NCI-H69 (cell line): Measurements from ENCODE around the gene CCDC179.

Source experiments
- DNase-seq: peaks from one replicate; lab custom pipeline; 2025; lab: John Stamatoyannopoulos, UW

CCDC179 gene

DNA sequence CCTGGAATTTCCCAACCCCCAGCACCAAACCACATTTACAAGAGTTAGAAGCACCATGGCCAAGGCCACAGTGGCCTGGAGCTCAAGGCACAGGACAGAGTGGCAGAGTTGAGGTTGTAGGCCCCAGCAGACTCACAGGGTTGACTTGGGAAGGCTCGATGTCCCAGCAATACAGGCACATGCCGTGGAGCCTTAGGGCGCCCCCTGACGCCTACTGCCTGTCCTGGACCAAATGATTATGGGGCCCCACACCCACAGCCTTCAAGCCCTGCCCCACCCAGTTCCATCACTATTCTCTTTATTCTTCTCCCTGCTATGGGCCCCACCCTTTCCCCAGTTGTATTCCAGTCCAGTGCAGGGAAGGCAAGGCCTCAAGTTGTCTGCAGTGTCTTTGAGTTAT, at the start of gene CCDC179:
TSS of gene CCDC179 (minus strand) at position 234 of the 400 bp plus-strand sequence. CDS start at position 181, 53 bp downstream.
- DNase-seq = no peak

DNA sequence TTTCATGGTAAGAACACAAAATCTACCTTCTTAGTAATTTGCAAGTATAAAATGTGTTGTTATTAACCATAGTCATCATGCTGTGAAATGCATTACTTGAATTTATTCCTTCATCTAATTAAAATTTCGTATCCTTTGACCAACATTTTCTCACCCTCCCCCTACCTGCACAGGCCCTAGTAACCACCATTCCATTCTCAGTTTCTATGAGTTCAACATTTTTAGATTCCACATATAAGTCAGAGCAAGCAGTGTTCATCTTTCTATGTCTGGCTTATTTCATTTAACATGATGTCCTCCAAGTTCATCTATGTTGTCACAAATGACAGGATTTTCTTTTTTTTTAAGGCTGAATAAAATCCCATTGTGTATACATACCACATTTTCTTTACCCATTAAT, 43.5 kb upstream of the CCDC179 start:
- no peak for DNase-seq

DNA sequence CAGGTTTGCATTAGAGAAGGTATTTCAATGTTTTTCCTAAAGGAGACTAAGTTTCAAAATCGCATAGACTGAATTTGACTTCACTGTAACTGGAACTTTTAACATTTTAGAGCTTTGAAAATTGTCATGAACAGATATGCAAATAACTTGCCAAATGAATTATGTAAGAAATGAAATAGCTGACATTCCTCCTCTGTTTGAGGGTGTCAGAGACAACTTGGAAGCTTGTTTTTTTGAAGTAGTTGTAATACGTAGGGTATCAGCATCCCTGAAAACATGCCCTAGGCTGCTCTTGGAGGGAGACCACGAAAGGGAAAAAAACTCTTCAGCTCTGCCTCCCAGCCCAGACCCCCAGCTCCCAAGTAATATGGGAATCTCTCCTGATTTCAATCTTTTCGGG, 41.3 kb upstream of the CCDC179 start:
- DNase-seq = no peak

DNA sequence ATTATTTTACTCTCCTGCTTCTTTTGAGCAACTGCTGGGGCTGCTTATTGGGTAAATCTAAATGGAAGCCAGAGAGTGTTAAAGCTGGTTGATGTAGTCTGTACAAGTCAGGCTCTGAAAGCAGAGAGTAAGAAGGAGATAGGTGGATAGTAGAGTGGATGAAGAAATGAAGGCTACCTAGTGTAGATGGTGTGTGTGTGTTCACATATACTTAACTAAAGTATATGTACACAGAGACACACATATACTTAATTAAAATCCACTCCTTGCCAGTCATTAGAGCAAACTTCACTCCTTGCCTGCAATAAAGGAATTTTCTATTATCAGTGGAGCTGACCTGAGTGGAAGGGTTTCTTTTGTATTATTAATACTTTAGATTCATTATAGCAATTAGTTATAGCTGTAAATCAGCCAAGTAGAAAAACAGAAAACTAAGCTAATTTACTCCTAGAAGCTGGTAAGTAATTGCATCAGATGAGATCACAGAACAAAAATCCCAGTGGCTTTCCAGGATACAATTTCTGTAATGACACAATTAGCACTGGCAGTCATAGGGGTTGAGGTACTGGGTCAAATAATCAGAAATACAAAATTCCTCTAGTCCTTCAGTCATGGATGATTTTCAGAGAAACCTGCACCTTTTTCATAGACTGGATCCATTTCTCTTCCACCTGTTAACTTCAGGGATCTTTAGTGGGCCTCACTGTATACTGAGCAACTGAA, 40.7 kb upstream of the CCDC179 start:
- no peak for DNase-seq

DNA sequence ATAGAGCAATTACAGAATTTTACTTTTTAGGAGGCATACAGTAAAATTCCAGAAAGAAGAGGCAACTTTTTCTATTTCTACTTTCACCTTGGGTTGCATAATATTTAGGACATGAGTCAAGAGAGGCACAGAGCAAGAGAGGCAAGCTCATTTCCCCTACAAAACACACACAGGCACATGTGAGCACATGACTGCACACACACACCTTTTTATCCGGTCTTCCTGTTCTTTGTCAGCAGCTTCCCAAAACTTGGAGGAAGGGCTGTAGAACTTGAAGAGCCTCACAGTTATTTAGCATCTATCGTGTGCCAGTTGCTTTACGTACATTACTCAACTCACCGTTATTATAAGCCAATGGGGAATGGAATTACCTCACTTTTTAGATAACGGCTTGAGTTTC, 37.8 kb upstream of the CCDC179 start:
- no peak for DNase-seq

DNA sequence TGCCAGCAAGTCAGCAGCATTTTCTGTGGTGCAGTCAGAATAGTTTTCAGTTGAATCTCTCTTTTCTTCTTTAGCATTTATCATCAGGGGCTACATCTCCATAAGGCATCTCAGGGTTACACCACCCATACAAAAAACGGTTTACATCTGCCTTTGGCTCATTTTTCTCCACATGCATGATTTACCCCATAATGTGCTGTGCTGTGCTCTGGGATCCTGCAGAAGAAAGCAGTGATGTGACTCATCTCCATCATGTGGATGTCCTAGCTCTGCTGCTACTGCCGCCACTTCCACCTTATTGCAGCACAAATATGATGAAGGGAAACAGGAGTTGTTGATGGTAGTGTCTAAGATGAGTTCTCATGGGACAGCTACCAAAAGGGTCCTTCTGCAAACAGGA, 30.0 kb upstream of the CCDC179 start:
- no peak for DNase-seq

DNA sequence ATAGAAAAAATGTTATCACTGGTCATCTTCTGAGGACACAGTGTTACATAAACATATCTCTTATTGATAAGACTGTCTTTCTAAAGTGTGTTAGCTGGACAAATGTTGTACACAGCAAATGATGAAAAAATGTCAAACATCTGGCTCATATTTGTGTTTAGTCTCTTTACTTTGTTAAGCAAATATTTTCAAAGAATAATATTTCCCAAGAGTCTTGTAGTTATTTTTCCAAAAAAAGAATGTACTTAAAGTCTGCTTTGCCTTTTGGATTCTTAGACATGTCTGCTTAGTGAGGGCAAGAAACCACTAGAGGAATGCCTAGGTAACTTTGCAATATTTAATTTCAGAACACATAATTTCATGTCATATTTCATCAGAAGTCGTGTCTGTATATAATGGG, 23.9 kb upstream of the CCDC179 start:
- DNase-seq = no peak

DNA sequence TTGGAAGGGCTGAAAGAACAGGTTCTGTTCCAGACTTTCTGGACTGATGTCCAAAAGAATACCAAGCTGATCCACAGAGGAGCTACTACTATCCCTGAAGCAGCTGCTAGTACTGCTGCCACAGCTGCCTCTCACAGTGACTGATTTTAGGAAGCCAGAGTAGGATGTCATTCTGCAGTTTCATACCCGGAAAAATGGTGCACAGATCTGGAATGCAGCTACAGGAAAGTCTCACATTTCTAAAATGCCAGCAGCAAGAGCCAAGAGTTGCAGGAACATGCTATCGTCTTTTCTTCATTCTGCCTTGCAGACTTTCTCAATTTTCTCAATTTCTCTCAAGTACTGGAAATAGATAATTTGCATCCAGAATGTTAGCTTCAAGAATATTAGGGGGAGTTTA, 19.4 kb upstream of the CCDC179 start:
- DNase-seq = no peak

DNA sequence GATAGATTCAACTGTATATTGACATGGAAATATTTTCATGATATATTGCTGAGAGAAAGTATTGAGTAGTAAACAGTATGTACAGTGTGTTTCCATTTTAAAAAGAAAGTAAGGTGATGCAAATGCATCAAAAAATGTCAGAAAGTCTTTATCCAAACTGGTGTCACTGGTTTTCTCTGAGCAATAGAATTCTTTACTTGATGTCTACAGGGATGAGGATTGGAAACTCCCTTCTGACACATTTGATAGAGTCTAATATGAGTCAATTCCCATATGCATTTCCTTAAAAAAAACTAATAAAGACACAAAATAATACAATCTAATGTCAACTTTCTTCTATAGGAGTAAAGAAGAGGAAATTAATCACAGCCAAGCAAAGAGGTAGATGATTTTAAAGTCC, 18.3 kb upstream of the CCDC179 start:
- no peak for DNase-seq

DNA sequence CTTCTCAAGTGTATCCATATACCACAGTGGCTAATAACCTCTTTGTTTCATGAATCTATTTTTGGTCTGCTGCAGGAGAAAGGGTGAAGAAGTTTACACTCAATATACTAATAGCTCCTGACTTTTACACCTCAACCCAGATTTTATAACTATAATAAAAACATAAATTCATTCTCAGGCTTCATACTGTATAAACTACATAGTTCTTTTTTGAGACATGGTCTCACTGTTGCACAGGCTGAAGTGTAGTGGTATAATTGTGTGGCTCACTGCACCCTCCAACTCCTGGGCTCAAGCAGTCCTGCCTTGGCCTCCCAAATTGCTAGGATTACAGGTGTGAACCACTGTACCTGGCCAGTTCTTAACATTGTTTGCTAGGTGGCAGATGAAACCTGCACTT, 17.8 kb upstream of the CCDC179 start:
- DNase-seq = no peak

DNA sequence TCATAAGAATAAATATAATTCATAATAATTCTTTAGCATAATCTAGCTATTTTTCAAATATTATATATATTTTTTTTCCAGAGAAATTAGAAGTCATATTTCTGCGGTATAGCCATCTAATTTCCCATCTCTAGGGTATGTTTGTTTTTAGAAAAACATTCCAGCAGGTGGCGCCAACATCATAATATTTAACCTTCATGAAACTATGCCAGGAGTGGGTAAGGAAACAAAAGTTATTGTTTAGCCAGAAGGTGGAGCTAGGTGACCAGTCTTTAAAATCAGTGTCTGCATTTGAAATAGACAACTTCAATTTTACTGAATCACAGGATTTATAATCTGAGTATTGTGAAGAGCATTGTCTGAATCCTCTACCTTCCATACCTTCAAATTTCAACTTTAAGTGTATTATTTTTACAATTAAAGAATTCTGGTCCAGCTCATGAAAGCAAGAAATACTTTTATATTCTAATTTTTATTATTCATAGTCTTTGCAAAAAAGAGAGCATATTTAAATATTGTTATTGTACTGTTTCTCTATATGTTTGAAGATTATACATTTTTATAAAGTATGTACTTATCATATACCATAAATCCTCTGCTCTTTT, 15.7 kb upstream of the CCDC179 start:
- peak; percentile 93 for DNase-seq

DNA sequence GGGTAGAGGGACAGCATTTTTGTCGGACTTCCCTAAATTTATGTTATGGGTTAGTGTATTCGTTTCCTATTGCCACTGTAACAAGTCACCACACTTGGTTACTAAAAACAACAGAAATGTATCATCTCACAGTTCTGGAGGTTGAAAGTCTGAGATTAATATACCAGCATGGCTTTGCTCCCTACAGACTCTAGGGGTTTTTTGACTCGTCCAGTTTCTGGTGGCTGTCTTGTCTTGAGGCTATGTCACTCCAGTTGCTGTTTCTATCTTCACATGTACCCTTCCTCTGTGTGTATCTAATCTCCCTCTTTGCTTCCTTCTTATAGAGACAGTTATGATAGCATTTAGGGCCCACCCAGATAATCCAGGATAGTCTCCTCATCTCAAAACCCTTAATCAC, 9.1 kb upstream of the CCDC179 start:
- no peak for DNase-seq

DNA sequence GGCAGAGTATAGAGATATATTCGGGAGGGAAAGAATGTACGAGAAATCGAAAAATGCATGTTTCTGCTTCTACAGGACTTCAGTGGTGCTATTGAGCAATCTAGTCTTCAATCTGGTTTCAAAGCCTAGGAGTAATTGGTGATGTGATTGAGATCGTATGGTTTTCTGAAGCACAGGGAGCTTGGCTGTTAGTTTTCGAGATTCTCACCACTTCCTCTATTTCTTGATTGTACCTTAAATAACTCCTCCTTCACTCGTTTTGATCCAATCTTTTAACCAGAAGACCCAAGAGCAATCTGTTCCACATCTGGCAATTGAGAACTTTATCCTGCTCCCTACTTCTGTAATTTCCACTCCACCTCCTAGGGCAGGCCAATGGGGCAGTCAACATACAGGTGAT, 518 bp downstream of the CCDC179 start:
- DNase-seq = no peak

DNA sequence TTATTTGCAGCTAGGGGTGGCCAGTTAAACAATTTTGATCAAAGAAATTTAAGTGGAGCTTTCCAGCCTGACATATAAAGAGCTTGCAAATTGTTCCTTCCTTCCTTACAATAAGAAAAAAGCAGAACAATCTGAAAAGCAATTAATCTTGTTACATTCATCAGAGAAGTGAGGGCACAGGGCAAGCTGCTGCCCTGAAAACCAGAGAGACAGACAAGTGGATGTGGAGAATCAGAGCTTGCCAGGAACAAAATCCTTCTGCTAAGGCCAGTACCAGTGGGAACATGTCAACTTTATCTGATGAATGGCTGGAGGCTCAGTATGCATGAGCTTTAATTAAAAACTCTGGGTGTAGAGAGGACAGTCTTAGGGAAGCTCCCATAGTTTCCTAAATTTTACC, 8.8 kb downstream of the CCDC179 start:
- peak; percentile 14 for DNase-seq

DNA sequence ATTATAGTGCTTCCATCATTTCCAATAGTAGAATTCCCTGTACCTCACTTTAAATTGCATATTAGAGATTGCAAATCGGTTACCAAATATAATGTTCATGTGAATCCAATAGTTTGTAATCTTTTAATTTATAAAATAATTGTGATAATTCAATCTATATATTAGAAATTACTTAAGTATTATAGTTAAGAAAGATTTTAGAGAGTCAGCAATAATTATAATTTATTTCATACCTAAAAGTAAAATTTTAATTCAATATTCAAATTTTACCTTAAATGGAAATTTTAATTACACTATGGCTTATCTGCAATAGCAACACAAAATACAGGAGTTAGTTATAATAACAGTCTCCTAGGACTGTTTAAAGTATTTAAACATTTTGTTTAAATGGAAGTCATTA, 13.5 kb downstream of the CCDC179 start:
- DNase-seq = no peak

DNA sequence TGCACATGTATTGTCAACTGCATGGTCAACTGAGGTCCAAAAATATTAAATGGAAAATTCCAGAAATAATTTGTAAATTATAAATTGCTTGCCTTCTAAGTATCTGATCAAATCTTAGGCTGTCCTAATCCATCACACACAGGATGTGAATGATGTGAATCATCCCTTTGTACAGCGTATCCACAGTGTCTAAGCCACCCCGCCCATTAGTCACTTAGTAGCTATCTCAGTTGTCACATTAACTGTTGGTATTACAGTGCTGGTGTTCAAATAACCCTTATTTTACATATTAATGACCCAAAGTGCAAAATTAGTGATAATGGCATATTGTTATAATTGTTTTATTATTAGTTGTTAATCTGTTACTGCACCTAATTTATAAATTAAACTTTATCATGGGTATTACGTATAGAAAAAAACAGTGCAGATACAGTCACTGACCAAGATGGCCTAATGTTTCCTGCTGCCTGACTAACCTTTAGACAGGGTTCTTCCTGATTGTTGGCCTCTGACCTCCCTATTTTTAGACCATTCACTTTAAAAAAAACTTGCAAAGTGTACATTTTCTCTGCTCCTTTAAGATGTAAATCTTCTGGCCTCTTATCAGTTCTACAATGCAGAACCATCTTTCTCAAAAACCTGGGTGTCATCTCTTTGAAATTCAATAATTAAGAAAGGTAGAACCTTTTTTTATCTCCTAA, 27.8 kb downstream of the CCDC179 start:
- no peak for DNase-seq

DNA sequence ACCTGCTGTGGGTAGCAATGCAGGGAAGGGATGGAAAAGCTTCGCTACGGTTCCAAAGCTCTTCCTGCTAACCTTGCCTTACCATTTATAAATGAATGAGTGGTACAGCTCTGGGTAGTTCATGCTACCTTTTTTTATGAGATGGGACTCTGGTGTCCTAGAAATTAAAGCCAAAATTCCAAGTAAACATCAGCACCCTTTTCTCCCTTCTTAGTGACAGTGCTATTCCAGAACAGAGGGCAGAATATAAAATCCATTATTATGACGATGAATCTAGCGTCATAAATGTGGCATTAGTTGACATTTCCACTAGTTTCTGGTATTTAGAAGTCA, 30.2 kb downstream of the CCDC179 start:
- no peak for DNase-seq

DNA sequence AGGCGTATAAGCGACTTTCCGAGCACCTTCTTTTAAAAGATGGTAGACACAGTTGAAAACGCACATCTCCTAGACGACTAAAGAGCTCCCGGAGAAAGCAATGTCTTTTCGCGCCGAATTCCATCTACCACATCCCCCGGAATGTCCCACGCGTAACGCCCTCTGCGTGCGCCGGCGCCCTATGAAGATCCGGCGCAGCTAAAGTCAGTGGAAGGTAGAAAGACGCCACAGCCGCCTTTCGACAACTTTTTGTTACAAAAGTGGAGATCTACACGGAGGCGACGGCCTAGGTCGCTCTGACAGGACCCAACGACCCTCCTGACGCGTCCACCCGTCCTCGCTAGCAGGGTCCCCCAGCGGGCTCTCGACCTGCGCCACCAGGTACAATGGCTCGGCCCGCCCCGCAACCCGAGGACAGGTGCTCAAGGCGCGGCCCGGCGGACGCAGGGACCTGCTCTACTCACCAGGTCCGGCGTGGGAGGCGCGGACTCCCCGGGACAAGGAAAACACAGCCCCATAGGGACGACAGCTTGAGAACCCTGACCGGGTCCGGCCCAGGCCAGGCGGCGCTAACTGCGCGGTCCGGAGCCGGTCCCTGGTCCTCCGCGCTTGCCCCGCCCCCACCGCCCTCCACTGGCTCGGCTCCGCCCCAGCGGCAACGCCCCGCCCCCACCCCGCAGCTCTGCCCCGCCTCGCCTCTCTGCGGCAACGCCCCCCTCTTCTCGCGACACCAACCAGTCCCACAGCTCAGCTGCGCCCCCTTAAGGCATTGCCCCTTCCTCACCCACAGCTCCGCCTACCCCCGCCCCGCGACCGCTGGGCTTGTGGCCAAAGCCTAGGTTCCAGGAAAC, 30.8 kb downstream of the CCDC179 start, which contains the start of gene SVIP:
TSS of gene SVIP (minus strand) at position 571 of the 851 bp plus-strand sequence. CDS start at position 518, 53 bp downstream.
- peak; percentile 98 for DNase-seq

DNA sequence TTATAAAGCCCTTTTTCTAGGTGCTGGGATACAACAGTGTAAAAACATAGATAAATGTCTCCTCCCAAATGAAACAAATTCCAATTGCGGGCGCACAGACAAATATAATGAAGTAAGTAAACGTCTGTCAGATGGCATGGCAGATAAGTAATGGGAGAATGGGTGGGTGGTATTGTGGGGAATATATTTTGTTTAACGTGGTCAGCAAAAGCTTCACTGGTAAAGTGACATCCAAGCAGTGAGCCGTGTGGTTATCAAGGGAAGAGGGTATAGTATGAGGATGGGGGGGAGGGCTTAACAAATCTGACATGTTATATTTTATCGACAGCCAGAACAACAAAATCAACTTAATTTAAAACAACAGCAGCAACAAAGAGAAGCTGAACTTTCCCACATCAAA, 31.9 kb downstream of the CCDC179 start:
- DNase-seq = peak; percentile 56

DNA sequence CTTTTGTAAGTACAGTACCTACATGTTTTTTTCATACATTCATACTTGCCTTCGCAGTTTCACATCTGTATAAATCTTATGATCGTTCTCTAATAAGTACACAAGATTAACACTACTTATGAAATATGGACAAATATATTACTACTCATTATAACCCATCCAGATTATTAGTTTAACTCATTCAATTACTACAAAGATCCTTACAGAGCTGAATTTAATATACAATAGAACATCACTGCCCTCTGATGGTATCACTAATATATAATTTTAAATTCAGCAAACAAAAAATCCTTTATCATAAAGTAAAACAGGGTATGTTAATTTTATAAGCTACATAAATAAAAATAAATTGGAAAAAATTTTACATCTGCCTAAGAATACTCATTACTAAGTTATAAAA, 38.1 kb downstream of the CCDC179 start:
- no peak for DNase-seq

DNA sequence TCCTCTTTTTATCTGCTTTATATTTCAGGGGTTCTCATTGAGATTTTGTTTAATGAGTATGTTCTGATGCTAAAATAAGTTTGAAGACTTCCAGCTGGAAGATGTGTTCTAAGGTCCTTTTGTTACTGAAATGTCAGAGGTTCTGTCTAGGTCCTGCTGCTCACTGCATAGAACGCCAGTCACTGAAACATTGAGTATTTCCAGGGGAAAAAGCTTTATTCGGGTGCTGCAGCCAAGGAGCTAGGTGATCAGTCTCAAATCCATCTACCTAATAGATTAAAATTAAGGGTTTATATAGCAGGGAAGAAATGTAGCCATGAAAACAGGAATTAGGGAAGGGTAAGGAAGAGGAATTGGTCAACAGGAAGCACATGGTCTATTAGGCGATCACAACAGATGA, 50.4 kb downstream of the CCDC179 start:
- no peak for DNase-seq

DNA sequence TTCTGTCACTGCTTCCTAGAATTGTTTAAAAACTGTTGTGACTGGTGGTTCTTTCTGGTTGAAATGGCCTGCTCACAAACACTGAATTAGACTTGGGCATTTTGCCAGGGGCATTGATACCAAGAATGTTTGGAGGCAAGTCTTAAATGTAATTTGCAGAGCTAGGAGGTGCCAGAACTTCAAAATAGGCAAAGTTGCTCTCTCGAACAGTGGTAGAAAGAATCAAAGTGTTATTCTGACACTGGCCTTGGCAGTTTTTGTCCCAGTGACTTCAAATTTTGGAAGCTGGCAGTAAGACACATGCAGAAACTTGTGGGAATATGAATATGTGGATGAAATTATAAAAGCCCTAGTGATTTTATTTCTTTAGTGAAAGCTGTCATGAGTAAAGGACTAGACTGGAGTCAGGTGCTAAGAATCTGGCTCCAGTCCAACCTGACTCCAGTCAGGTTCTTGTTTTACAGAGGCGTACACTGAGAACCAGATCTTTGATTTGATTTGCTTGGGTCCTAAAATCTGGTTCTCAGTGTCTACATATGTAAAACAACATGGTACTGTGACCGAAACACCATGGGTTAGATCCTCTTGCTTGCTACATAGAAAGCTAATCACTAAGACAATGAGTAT, 51.6 kb downstream of the CCDC179 start:
- no peak for DNase-seq
